Breast epithelium (tissue), 3 donors: ENCODE data around the gene FMO1.

Source experiments
- CTCF ChIP-seq, 3 donors: fragments of 450-650 bp; IDR thresholded peaks; one replicate each; pipeline ENCODE4 v1.5.1; 2016 to 2017; ENCODE audit warnings: antibody characterized with exemption in 3 of 3, mild to moderate bottlenecking in 3 of 3, moderate library complexity in 3 of 3
- POLR2AphosphoS5 ChIP-seq, 3 donors: sonication (generic); formaldehyde crosslinking; IDR thresholded peaks; one replicate each; pipeline ENCODE4 v1.6.1; 2017; ENCODE audit warnings: antibody characterized with exemption in 3 of 3

GRCh38 chr1:171210355-171210754 lies 37.9 kb upstream of the FMO1 start:
- no peak for TF ChIP-seq CTCF (IDR thresholded peaks at IDR 0.05)
- TF ChIP-seq POLR2AphosphoS5 (IDR thresholded peaks at IDR 0.05), result peak in 1 of 3 donors; percentile 78
